K562 treated with DMSO at 1 percent for 4 hours (cell line): ENCODE measurements around the gene C9orf78. TPM values are rescaled to one million over a fixed set of nuclear protein-coding genes. Genes with fewer than 3 reads are reported as not detected.

Source experiments
- total RNA-seq: library from RNA; unstranded; fragments of 300-600 nt; gene quantifications from 2 replicates; pipeline ENCODE4 v1.2.3, GENCODE V29; 2022; ENCODE audit not compliant: insufficient read depth

Gene C9orf78, protein sequence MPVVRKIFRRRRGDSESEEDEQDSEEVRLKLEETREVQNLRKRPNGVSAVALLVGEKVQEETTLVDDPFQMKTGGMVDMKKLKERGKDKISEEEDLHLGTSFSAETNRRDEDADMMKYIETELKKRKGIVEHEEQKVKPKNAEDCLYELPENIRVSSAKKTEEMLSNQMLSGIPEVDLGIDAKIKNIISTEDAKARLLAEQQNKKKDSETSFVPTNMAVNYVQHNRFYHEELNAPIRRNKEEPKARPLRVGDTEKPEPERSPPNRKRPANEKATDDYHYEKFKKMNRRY
- total RNA-seq, result 91.3 and 92.2 TPM in 2 replicates

DNA sequence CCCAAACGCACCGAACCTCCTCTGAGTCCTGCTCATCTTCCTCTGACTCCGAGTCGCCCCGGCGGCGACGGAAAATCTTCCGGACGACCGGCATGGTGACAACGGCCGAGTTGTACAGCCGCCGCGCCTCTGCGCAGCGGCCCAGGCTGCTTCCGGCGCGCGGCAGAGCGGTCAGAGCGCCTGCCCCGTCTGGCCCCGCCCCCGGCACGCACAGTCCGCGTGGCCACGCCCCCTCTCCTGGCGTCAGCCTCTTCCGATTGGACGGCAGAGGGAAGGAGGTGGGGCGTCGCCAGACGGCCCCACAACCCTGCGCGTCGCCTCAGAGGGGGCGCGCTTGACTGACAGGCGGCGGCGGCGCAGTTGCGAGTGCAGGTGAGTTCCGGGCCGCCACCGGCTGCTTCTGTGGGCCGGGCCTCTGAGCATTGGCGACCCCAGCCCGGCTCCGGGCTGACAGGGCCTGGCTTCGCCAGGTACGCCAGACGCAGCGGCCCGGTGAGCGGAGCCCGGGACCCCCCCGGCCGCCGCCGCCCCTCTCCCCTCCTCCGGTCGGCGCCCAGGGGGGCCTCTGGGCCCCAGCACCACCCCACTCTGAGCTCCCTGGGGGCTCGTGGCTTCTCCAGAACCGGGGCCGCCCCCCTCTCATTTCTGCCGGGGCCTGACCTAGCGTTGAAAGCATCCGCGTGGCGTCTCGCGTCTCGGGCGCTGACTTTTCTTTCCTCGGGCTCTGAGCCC is at the start of gene C9orf78, which contains the start of gene USP20:
C9orf78 (minus strand) TSS at position 148 of the 732 bp plus-strand sequence; CDS start at position 94, 54 bp downstream.
USP20 (plus strand) TSS at position 331 of the 732 bp plus-strand sequence. CDS start 17,098 bp downstream, outside the sequence.

DNA sequence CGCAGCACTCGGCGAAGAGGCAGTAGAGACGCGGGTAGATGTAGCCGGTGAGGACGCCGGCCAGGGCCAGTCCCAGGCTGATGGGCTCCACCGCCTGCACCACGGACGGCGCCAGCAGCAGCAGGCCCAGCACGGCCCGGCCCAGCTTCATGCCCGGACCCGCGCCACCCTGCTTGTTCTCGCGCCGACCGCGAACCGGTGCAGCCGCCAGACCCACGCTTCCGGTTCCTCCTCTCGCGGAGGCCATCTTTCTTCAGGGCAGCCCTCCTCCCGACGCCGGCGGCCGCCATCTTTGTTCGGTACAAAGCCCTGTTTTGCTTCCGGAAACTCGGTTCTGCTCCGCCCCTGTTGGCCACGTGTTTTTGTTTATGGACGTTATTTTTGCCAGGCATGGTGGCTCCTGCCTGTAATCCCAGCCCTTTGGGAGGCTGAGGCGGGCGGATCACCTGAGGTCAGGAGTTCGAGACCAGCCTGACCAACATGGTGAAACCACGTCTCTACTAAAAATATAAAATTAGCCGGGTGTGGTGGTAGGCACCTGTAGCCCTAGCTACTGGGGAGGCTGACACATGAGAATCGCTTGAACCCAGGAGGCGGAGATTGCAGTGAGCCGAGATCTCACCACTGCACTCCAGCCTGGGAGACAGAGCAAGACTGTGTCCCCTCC is 11.0 kb downstream of the C9orf78 start, which contains the start of gene TOR1A:
TOR1A (minus strand) TSS at position 202 of the 667 bp plus-strand sequence; CDS start at position 151, 51 bp downstream.

DNA sequence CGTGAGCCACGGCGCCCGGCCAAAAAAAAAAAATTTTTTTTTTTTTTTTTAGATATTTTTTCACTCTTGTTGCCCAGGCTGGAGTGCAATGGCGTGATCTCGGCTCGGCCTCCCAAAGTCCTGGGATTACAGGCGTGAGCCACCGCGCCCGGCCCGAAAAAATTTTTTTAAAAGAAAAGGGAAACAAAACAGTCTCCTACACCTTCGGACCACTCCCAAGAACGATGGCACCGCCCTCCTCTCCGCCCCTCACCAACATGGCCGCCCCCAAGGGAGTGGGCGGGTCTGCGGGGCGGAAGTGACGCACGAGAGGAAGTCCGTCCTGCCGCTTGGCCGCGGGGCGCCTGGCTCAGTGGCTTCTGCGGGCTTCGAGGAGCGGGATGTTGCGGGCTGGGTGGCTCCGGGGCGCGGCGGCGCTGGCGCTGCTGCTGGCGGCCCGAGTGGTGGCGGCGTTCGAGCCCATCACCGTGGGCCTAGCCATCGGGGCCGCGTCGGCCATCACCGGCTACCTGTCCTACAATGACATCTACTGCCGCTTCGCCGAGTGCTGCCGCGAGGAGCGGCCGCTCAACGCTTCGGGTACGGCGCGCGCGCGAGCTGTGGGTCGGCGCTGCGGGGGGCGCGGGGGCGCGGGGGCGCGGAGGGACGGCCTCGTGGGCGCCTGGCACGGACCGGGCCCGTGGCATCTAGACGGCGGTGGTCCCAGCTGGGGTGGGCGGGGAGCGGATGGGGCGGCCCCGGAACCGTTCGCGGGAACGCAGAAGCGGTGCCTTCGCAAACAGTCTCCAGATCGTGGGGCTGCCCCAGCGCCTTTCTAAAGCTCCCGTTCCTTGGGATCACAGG is 32.0 kb downstream of the C9orf78 start, which contains the start of gene TOR1B:
TOR1B (plus strand) TSS at position 352 of the 843 bp plus-strand sequence; CDS start at position 381, 29 bp downstream.

Other genes starting within 250 kb of the C9orf78 start
- gene C9orf50, start 214.2 kb downstream of the C9orf78 start, total RNA-seq, result not detected in 2 replicates
- gene NTMT1, start 209.1 kb downstream of the C9orf78 start, total RNA-seq, result 49.1 and 53.1 TPM in 2 replicates
- gene ASB6, start 193.1 kb downstream of the C9orf78 start, total RNA-seq, result 17.1 and 19.8 TPM in 2 replicates
- gene PRRX2, start 169.6 kb downstream of the C9orf78 start, total RNA-seq, result not detected in 2 replicates
- not detected in 2 replicates for gene PTGES, start 82.2 kb downstream of the C9orf78 start, total RNA-seq
- gene TOR1B, start 32.1 kb downstream of the C9orf78 start, total RNA-seq, result 34.9 and 37.9 TPM in 2 replicates
- gene TOR1A, start 11.1 kb downstream of the C9orf78 start, total RNA-seq, result 45.0 and 57.8 TPM in 2 replicates
- 93.8 and 95.0 TPM in 2 replicates for gene USP20, start 183 bp upstream of the C9orf78 start, total RNA-seq
- 11.8 and 12.9 TPM in 2 replicates for gene FNBP1, start 207.9 kb upstream of the C9orf78 start, total RNA-seq
- 22.8 and 26.2 TPM in 2 replicates for gene GPR107, start 218.6 kb upstream of the C9orf78 start, total RNA-seq